MM.1S (cell line): ENCODE data around the gene SPACA6.

Source experiments
- CTCF ChIP-seq: fragments of 300-600 bp; sonication (generic); IDR thresholded peaks from 2 replicates; pipeline ENCODE4 v1.5.1; 2016; ENCODE audit warnings: antibody characterized with exemption, low read length, mixed read lengths
- EZH2 ChIP-seq: fragments of 300-600 bp; sonication (generic); optimal IDR thresholded peaks from 2 replicates; pipeline ENCODE3; 2017; ENCODE audit warnings: low read depth, mild to moderate bottlenecking, antibody characterized with exemption, low read length, mixed read lengths

GRCh38 chr19:51701468-51702100 lies 8.5 kb downstream of the SPACA6 start:
- TF ChIP-seq CTCF = no peak
- no peak for TF ChIP-seq EZH2
